GM18951 (cell line): ENCODE results near the gene MACC1.

Source experiments
- POLR2A ChIP-seq: IDR thresholded peaks from 4 replicates; pipeline ENCODE4 v1.6.1; 2011; ENCODE audit warnings: mild to moderate bottlenecking; ENCODE audit not compliant: insufficient read length, insufficient read depth; ENCODE audit errors: extremely low read depth
- in situ Hi-C: fragments of 300-500 bp; cut with MboI; formaldehyde crosslinking; loops from one replicate; pipeline ENCODE4 v1.12.0; 2022; ENCODE audit warnings: low sequenced_read_pairs, mixed read lengths, inconsistent platforms; ENCODE audit not compliant: unreplicated experiment

The MACC1 gene

GRCh38 chr7:20217193-20217948 is at the start of gene MACC1:
Gene MACC1 (minus strand): TSS chr7:20217384. CDS start chr7:20161862, 55,522 bp downstream.
- in situ Hi-C loops, result no loop called here
- TF ChIP-seq POLR2A, result peak; percentile 50

DNA sequence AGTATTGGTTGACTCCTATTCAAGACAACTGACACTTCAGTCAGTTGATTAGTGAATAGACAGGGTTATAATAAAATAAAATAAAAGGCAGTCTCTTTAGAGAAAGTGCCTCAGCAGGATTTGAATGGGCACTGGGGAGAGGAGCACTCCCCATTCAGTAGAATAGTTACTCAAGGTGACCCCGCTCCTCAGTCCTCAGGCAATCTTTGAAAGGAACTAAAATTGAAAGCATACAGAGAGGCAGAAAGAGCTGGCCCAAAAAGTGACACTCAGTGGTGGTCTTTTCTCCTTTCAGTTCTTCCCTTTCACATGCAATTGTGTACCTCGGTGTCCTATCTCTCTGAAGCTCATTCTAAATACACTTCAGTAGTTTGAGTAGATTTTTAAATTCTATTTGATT is 47.4 kb upstream of the MACC1 start:
- TF ChIP-seq POLR2A, result no peak
- in situ Hi-C loops, result no loop called here

DNA sequence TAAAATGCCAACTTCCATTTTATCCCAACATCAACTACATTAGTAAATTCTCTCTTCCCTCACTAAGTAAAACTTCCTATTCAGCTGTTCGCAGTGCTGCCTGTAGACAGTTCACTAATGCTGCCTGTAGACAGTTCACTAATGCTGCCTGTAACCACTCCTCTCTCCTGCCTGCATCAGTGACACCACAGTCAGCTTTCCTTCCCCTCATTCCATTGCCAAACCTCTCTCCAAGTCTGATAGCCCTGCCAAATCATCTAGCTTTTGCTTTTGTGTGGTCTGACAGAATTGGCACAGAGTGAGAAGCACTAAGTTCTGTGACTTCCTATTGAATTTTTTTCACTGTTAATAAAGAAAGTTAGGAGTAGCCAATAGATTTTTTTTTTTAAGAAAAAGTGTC is 43.0 kb upstream of the MACC1 start:
- in situ Hi-C loops, result no loop called here
- no peak for TF ChIP-seq POLR2A

DNA sequence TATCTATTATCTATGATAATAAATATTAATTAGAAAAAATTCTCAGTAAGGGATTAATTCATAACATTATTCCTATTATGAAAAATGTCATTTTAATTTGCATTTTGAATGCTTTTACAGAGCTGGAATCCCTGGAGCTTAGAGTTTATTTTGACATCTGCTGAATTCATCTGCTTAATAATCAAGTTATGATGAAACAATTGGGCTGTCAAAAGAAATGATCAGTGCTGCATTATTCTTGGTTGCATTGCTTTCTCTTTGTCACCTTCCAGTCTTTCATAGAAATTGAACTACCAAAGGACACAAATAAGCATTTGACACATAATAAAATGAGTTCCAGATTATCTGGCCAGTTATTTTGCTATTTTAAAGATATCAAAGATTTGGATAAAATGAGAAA is 40.0 kb upstream of the MACC1 start:
- in situ Hi-C loops, result no loop called here
- TF ChIP-seq POLR2A, result no peak

DNA sequence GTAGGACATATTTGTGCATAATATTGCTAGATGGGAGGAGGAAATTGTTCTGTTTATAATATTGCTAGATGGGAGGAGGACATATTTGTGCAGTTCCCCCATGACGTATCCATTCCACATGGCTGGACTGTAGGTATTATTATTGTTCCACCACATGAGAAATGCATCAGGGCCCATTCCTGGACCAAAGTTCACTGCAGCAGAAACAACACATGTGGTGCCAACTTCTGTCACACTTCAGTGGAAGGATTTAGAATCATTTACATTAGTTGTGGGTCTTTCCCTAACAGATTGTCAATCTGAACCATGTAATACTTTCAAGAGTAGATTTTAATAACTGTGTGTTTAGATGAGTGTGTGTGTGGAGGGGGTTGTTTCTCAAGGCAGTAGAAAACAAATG is 32.7 kb upstream of the MACC1 start:
- in situ Hi-C loops, result loop anchor here (10.0 kb wide), 1 partner anchor 55 kb away; no protein-coding TSS in a partner anchor

GRCh38 chr7:20249376-20249775 is 32.2 kb upstream of the MACC1 start:
- TF ChIP-seq POLR2A, result no peak
- in situ Hi-C loops, result loop anchor here (10.0 kb wide), 1 partner anchor 55 kb away; no protein-coding TSS in a partner anchor

More for the DNA sequence above, 32.7 kb upstream of the MACC1 start:
- TF ChIP-seq POLR2A, result no peak

DNA sequence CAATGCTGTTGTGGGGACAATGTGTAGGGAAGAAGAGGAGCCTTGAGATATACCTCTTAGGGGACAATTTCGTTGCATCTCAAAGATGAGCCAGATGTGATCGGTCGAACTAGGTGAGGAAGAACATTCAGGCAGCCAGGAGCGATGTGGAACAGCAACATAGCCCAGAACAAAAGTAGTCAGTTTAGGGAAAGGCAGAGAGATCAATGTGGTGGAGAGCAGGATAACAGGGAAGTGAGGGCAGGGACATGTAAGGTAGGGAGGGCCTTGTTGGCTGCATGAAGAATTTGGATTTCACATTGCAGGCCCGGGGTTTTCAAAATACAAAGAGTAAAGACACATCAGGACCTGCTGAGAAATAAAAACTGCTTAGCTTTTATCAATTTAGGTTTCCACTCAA is 29.1 kb upstream of the MACC1 start:
- in situ Hi-C loops, result loop anchor here (10.0 kb wide), 1 partner anchor 59 kb away; no protein-coding TSS in a partner anchor
- no peak for TF ChIP-seq POLR2A

DNA sequence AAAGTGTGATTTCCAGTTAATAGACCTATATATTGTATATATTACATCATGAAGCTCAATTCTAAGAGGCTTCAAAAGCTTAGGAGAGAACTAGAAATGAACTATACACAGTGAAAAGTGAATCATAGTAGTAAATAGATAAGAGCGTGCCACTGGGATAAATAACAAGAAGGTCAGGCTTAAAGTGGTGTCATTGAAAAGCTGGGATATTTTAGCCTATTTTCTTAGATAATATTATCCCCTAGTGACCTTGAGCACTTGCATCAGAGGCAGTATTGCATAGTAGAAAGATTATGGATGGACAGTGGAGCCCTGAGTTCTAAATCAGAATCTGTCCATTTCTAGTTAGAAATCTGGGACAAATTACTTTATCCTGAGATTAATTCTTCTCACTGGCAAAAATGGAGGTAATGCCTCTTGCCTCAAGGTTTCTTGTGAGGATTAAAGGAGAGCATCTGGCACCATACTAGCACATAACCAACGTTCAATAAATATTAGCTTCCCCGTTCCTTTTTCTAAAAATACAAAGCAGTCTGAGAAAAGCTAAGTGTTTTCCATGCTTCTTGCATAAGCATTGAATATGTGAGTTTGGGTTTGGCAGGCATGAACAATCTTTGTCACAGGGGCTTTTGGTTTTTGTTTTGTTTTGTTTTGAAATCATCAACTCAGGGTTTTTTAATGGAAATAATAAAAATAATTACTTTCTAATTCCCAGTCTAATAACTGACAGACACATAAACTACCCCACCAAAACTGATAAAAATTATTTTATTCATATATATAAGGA is 27.3 kb upstream of the MACC1 start:
- TF ChIP-seq POLR2A, result no peak
- in situ Hi-C loops, result loop anchor here (10.0 kb wide), 1 partner anchor 60 kb away; no protein-coding TSS in a partner anchor

GRCh38 chr7:20241911-20242261 is 24.7 kb upstream of the MACC1 start:
- in situ Hi-C loops, result loop anchor here (10.0 kb wide), 1 partner anchor 63 kb away; no protein-coding TSS in a partner anchor
- no peak for TF ChIP-seq POLR2A

- in situ Hi-C loops, result loop anchor here (10.0 kb wide), 1 partner anchor 63 kb away; no protein-coding TSS in a partner anchor
- no peak for TF ChIP-seq POLR2A
These were observed 24.2 kb upstream of the MACC1 start for GRCh38 chr7:20241194-20241910.

DNA sequence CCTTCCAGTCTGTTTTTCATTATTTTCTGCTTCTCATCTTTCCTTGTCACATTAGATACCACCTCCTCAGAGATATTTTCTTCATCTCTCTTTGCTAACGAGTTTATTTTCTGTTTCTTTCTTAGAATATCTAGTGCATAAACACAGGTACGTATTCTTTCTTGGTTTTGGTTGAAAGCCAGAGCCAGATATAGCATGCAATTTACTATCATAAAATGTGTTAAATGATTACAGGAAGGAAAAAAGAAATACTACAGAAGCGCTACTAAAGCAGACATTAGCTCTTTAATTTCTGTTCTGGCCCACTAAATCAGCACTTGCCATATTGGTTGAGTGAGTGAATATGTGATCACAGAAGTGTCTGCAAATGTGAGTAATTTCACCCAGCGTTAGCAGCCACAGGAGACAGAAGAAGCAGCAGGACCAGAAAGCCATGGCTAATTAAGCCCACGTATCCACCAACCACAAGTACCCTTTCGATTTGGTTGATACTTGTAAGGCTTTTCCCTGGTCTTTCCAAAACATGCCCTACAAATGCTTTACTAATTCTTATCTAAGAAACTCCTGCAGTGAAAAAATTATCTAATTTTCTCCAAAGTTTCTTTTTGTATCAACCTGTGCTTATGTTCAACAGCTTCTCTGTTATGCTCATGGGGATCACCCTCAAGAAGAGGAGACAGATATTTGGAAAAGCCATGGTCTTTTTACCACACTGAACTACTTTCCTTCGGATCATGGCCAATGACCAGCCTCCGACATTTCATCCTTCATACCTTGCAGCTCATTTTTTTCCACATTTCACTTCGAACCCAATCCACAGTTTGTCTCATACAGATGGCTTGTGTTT is 23.1 kb upstream of the MACC1 start:
- in situ Hi-C loops, result loop anchor here (10.0 kb wide), 1 partner anchor 64 kb away; no protein-coding TSS in a partner anchor
- no peak for TF ChIP-seq POLR2A

DNA sequence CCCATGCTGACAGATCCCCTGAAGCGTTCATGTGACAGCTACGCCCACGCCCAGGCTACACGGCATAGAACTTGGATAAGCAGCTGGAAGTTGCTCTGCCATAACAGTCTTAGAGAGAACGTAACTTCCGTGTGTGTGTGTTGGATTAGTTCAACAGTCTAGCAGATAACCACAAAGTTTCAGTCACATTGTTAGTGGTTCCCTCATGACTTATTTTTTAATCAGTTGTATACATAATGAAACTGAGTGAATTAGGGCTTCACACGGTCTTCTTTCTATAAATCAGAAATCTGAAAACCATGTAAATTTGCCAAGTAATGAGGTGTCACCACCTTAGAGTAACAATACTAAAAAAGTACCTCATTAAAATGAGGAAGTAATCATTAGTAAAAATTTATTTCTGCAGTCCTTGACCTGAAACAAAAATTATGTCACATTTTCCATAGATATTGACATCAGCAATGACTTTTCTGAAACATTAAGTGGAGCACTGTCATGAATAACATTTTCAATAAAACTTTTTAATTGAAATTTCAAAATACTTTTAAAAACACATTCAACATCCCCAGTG is 21.7 kb upstream of the MACC1 start:
- in situ Hi-C loops, result no loop called here

GRCh38 chr7:20238194-20238753 is 21.1 kb upstream of the MACC1 start:
- no peak for TF ChIP-seq POLR2A
- in situ Hi-C loops, result no loop called here

More for the DNA sequence above, 21.7 kb upstream of the MACC1 start:
- TF ChIP-seq POLR2A, result peak; percentile 34
